ENCODE results near the gene SCN1B.

Gene SCN1B

GRCh38 chr19:35066121-35066520 is 35.9 kb downstream of the SCN1B start:
- peak in 2 of 10 donors; percentile 62 to 76 for DNase-seq
- intact Hi-C loops (cut with DNase I) = no loop called here

GRCh38 chr19:35066691-35067563 is 36.7 kb downstream of the SCN1B start:
- intact Hi-C loops (cut with DNase I) = loop anchor here (1.0 kb wide), 1 partner anchor 74 kb away; no protein-coding TSS in a partner anchor
- peak; percentile 77 to 98 (median 94) for DNase-seq

GRCh38 chr19:35068941-35069634 is 38.8 kb downstream of the SCN1B start:
- intact Hi-C loops (cut with DNase I) = no loop called here
- DNase-seq = peak in 1 of 10 donors; percentile 32

- intact Hi-C loops (cut with DNase I) = no loop called here
- DNase-seq = no peak
Observed at GRCh38 chr19:35069696-35070095, 39.4 kb downstream of the SCN1B start.

- intact Hi-C loops (cut with DNase I) = no loop called here
- DNase-seq = peak in 2 of 10 donors; percentile 10 to 41
Observed at GRCh38 chr19:35070471-35070870, 40.2 kb downstream of the SCN1B start.

- intact Hi-C loops (cut with DNase I) = no loop called here
- DNase-seq = peak in 2 of 10 donors; percentile 23 to 69
Observed at GRCh38 chr19:35073516-35073915, 43.2 kb downstream of the SCN1B start.

GRCh38 chr19:35073941-35074340 is 43.7 kb downstream of the SCN1B start:
- peak in 2 of 10 donors; percentile 35 to 69 for DNase-seq
- intact Hi-C loops (cut with DNase I) = no loop called here

GRCh38 chr19:35074426-35075201 is 44.3 kb downstream of the SCN1B start:
- intact Hi-C loops (cut with DNase I) = no loop called here

GRCh38 chr19:35075202-35076025 is 45.1 kb downstream of the SCN1B start:
- intact Hi-C loops (cut with DNase I) = no loop called here
- peak in 2 of 10 donors; percentile 48 to 59 for DNase-seq

More at GRCh38 chr19:35074426-35075201, 44.3 kb downstream of the SCN1B start:
- DNase-seq = peak in 2 of 10 donors; percentile 19 to 65

GRCh38 chr19:35076026-35076370 is 45.7 kb downstream of the SCN1B start:
- peak in 2 of 10 donors; percentile 62 to 64 for DNase-seq

GRCh38 chr19:35076657-35077056 is 46.4 kb downstream of the SCN1B start:
- DNase-seq = peak in 2 of 10 donors; percentile 40 to 63
- intact Hi-C loops (cut with DNase I) = no loop called here

More at GRCh38 chr19:35076026-35076370, 45.7 kb downstream of the SCN1B start:
- intact Hi-C loops (cut with DNase I) = no loop called here

- intact Hi-C loops (cut with DNase I) = no loop called here
- DNase-seq = peak in 1 of 10 donors; percentile 52
Observed at GRCh38 chr19:35077411-35078223, 47.3 kb downstream of the SCN1B start.

- DNase-seq = peak in 1 of 10 donors; percentile 52
- intact Hi-C loops (cut with DNase I) = no loop called here
Observed at GRCh38 chr19:35079826-35080225, 49.6 kb downstream of the SCN1B start.

- peak in 1 of 10 donors; percentile 24 for DNase-seq
- intact Hi-C loops (cut with DNase I) = no loop called here
Observed at GRCh38 chr19:35080613-35081170, 50.4 kb downstream of the SCN1B start.

GRCh38 chr19:35081201-35081600 is 50.9 kb downstream of the SCN1B start:
- intact Hi-C loops (cut with DNase I) = no loop called here
- peak in 2 of 10 donors; percentile 27 to 48 for DNase-seq

- intact Hi-C loops (cut with DNase I) = no loop called here
- DNase-seq = peak in 2 of 10 donors; percentile 41 to 43
Observed at GRCh38 chr19:35083691-35084508, 53.6 kb downstream of the SCN1B start.

GRCh38 chr19:35084509-35084762 is 54.2 kb downstream of the SCN1B start:
- peak in 1 of 10 donors; percentile 35 for DNase-seq
- intact Hi-C loops (cut with DNase I) = no loop called here

GRCh38 chr19:35085947-35086346 is 55.7 kb downstream of the SCN1B start:
- DNase-seq = peak in 2 of 10 donors; percentile 13 to 67
- intact Hi-C loops (cut with DNase I) = no loop called here

All from posterior cingulate gyrus (tissue), 11 donors.